Loucy (cell line): ENCODE results near the gene FNDC7.

Source experiments
- CTCF ChIP-seq: fragments of 200-600 bp; sonication (generic); conservative IDR thresholded peaks from 2 replicates; pipeline ENCODE4 v1.5.1; 2014; ENCODE audit warnings: mild to moderate bottlenecking, antibody characterized with exemption, low read length
- EZH2phosphoT487 ChIP-seq: fragments of 200-600 bp; IDR thresholded peaks from 2 replicates; pipeline ENCODE4 v1.6.1; 2018; ENCODE audit warnings: antibody characterized with exemption, mild to moderate bottlenecking, moderate library complexity, borderline replicate concordance

- TF ChIP-seq CTCF (peak; percentile 57), EZH2phosphoT487 (no peak)
Measured at GRCh38 chr1:108692724-108693655, 19.7 kb upstream of the FNDC7 start.
